ENCODE data around the gene KRTAP17-1.
"Not testable (repeated sequence)": the region's sequence is repeated elsewhere in the genome, so short reads cannot be mapped to it uniquely, and the experiment has no call there.

- TF ChIP-seq CTCF (IDR thresholded peaks at IDR 0.05); REST (IDR thresholded peaks at IDR 0.05; ENCODE audit: insufficient read depth in 1 of 2, low read depth in 2 of 2, low read length in 1 of 2); POLR2AphosphoS5 (IDR thresholded peaks at IDR 0.05; ENCODE audit: low read depth, low read length): not testable (repeated sequence)
Observed at GRCh38 chr17:41350381-41350878, 34.9 kb upstream of the KRTAP17-1 start, which contains the start of gene KRT33A.

Measured in Panc1 (cell line).